ENCODE measurements around the gene MAP3K5. TPM values are rescaled to one million over a fixed set of nuclear protein-coding genes. Genes with fewer than 3 reads are reported as not detected.

Gene MAP3K5
- total RNA-seq, 4 donors from 2014 or later, result 20.8 to 31.7 (median 23.4) TPM

- Histone ChIP-seq H3K9me3 (no peaks in the 10 kb centered on the region), H3K36me3 (no peaks in the 10 kb centered on the region), H3K4me3 (peak overlapping the region in 1 of 2 donors; percentile 92), H3K4me1 (peaks cover 0 to 74% (median 12%) of the 10 kb centered on the region in 3 donors), H3K27ac (peak overlapping the region in 2 of 4 donors; percentile 1 to 24), H3K27me3 (no peaks in the 10 kb centered on the region)
- 60 to 87% methylated on average over 6 to 7 of the region's 7 CpGs for WGBS, 2 donors (ENCODE audit: low coverage in 1 of 2)
- no peak for ATAC-seq
- no peak for TF ChIP-seq CTCF (IDR thresholded peaks at IDR 0.05)
- TF ChIP-seq EP300 (IDR thresholded peaks at IDR 0.05), result no peak
- no peak for TF ChIP-seq POLR2A (IDR thresholded peaks at IDR 0.05)
- TF ChIP-seq POLR2AphosphoS5 (IDR thresholded peaks at IDR 0.05), result peak; percentile 24
Observed at GRCh38 chr6:136788069-136788902, 4.0 kb downstream of the MAP3K5 start.

GRCh38 chr6:136787726-136788068 lies 4.6 kb downstream of the MAP3K5 start:
- no peak for TF ChIP-seq CTCF (IDR thresholded peaks at IDR 0.05)
- TF ChIP-seq POLR2AphosphoS5 (IDR thresholded peaks at IDR 0.05), result no peak
- TF ChIP-seq EP300 (IDR thresholded peaks at IDR 0.05), result no peak
- TF ChIP-seq POLR2A (IDR thresholded peaks at IDR 0.05), result no peak
- H3K36me3 ChIP-seq, result no peaks in the 10 kb centered on the region
- WGBS, 2 donors (ENCODE audit: low coverage in 1 of 2), result 85 to 88% methylated on average over 3 to 4 of the region's 4 CpGs
- H3K4me1 ChIP-seq, result peaks cover 0 to 71% (median 12%) of the 10 kb centered on the region in 3 donors
- H3K27ac ChIP-seq, result peak overlapping the region in 2 of 4 donors; percentile 1 to 24
- H3K4me3 ChIP-seq, result no peak overlapping the region
- no peaks in the 10 kb centered on the region for H3K27me3 ChIP-seq
- ATAC-seq, result no peak
- no peaks in the 10 kb centered on the region for H3K9me3 ChIP-seq

GRCh38 chr6:136786658-136787057 lies 5.6 kb downstream of the MAP3K5 start:
- TF ChIP-seq POLR2A (IDR thresholded peaks at IDR 0.05), result no peak
- no peak for TF ChIP-seq EP300 (IDR thresholded peaks at IDR 0.05)
- no peak for TF ChIP-seq POLR2AphosphoS5 (IDR thresholded peaks at IDR 0.05)
- TF ChIP-seq CTCF (IDR thresholded peaks at IDR 0.05), result no peak
- Histone ChIP-seq H3K9me3 (no peaks in the 10 kb centered on the region), H3K4me3 (no peak overlapping the region), H3K27me3 (no peaks in the 10 kb centered on the region), H3K4me1 (peaks cover 0 to 77% (median 12%) of the 10 kb centered on the region in 3 donors), H3K27ac (no peak overlapping the region), H3K36me3 (no peaks in the 10 kb centered on the region)
- 93% methylated on average over 5 of the region's 6 CpGs; no CpG with 5 or more reads in 1 of the 2 donors for WGBS, 2 donors (ENCODE audit: low coverage in 1 of 2)
- no peak for ATAC-seq

- Histone ChIP-seq H3K9me3 (no peaks in the 10 kb centered on the region), H3K36me3 (no peaks in the 10 kb centered on the region), H3K27ac (peak overlapping the region in 1 of 4 donors; percentile 1), H3K4me3 (no peak overlapping the region), H3K27me3 (no peaks in the 10 kb centered on the region), H3K4me1 (peaks cover 0 to 67% (median 12%) of the 10 kb centered on the region in 3 donors)
- WGBS, 2 donors (ENCODE audit: low coverage in 1 of 2), result 76 to 82% methylated on average over 7 to 8 of the region's 10 CpGs
- ATAC-seq, result peak; percentile 62
- TF ChIP-seq EP300 (IDR thresholded peaks at IDR 0.05) (no peak), CTCF (IDR thresholded peaks at IDR 0.05) (no peak), POLR2AphosphoS5 (IDR thresholded peaks at IDR 0.05) (no peak), POLR2A (IDR thresholded peaks at IDR 0.05) (no peak)
Observed at GRCh38 chr6:136784910-136785746, 7.1 kb downstream of the MAP3K5 start.

Data from gastroesophageal sphincter (tissue), 4 donors.